GM12864 (cell line): ENCODE measurements around the gene YTHDF1.

Experiments
- DNase-seq: peaks from one replicate; pipeline ENCODE4 v3.0.0-alpha.2; 2011; ENCODE audit warnings: low read depth
- H3K4me3 ChIP-seq: 2 replicates; pipeline ENCODE4 v1.5.1; 2011; ENCODE audit warnings: mild to moderate bottlenecking, low read depth, low read length, control low read depth
- TF ChIP-seq, protein P1 (sequence below): IDR thresholded peaks from 2 replicates; pipeline ENCODE4 v1.5.1; 2011; ENCODE audit warnings: low read depth, mild to moderate bottlenecking, moderate library complexity, low read length, control low read depth, inconsistent platforms; ENCODE audit errors: missing control alignments

YTHDF1 gene

DNA sequence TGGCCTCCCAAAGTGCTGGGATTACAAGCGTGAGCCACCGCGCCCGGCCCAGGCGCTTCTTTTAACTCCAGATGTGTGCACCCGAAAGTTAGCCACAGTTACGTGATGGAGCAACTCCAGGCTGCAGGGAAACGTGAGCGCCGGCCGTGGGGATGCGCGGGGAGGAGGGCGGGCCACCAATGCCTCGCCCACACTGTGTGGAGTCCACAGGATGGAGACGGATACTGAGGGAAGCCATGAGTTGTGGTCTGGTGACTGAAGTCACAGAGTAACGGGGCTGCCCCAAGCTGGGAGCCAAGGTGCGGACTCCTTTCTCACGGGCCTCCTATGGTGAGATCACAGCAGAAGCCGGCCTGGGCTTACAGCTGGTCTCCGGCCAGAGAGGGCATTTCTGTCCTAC, 23.2 kb downstream of the YTHDF1 start:
- no peak for DNase-seq
- TF ChIP-seq, protein P1, sequence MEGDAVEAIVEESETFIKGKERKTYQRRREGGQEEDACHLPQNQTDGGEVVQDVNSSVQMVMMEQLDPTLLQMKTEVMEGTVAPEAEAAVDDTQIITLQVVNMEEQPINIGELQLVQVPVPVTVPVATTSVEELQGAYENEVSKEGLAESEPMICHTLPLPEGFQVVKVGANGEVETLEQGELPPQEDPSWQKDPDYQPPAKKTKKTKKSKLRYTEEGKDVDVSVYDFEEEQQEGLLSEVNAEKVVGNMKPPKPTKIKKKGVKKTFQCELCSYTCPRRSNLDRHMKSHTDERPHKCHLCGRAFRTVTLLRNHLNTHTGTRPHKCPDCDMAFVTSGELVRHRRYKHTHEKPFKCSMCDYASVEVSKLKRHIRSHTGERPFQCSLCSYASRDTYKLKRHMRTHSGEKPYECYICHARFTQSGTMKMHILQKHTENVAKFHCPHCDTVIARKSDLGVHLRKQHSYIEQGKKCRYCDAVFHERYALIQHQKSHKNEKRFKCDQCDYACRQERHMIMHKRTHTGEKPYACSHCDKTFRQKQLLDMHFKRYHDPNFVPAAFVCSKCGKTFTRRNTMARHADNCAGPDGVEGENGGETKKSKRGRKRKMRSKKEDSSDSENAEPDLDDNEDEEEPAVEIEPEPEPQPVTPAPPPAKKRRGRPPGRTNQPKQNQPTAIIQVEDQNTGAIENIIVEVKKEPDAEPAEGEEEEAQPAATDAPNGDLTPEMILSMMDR = no peak
- H3K4me3 ChIP-seq = no peak overlapping the region

DNA sequence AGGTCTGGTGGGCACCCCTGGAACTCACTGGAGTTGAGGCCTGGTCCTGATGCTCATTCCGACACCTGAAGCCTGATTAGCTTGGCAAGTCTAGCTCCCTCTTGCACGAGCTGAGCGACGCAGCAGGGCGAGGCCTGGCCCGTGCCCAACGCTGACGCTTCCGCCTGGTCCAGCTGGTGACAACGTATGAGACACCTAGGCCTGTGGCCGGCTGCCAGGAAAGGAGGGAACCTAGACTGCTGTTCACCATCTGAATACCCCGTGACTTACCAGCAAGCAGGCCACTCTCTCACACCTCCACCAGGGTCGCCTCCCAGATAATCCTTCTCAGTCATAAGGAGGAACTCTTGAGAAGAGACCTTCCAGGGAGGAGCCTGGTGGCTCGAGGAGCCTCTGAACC, 24.5 kb downstream of the YTHDF1 start:
- no peak overlapping the region for H3K4me3 ChIP-seq
- DNase-seq = no peak
- TF ChIP-seq, protein P1 = no peak

DNA sequence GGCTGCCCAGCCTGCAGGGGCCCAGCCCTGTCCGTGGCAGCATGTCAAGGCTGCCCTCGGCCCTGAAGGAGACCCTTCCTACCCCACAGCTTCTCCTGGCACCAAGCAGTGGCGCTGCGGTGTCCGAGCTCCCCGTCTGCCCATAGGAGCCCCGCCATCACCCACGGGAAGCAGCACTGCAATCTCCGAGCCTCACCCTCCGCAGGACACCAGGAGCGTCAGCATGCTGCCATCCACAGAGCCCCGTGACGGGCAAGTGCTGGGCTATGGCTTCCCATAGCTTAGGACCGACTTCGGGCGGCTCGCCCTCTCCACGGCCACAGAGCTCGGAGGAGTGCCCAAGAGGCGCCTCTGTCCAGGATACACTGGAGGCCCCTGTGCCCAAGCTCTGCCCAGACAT, 25.1 kb downstream of the YTHDF1 start:
- TF ChIP-seq, protein P1 = no peak
- no peak for DNase-seq
- H3K4me3 ChIP-seq = no peak overlapping the region

DNA sequence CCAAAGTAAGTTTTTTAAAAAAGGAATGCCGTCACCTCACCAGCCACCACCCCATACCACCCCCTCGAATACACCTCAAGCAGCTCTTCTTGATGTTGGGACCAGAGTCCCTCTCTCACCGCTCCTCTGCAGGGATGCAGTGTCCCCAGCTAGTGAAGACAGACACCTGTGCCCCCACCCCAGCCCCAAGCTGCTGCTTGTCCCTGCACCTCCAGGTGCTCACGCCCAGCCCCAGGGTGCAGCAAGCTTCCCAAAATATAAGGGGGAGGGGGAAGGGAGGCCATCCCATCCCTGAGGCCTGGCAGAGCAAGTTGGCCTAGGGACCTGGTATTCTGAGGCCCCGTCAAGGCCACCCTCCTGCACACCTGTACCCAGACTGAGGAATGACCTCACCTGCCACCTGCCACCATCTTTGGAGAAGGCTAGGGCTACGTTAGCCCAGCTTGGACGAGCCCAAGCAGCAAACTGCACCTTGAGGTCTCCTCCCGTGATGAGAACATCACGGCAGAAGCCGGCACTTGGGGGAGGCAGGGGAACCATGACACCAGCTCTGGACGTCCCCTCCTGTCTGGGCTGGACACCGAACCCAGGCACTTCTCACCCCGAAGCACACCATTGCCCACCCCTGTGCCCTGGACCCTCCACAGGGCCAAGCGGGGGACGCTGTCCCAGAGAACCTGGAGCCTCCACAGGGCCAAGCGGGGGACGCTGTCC, 25.9 kb downstream of the YTHDF1 start:
- TF ChIP-seq, protein P1 = no peak
- no peak for DNase-seq
- H3K4me3 ChIP-seq = no peak overlapping the region

DNA sequence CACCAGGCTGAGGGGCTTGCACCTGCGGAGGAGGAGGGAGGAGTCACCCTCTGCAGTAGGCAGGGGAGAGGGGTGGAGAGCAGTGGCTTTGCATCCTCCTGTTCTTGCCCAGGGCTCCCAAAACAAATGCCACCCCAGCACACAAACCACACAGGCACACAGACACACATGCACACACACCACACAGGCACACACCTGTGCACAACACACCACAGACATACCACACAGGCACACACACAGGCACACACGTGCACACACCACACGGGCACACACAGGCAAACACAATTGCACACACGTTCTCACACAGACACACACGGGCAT, 26.6 kb downstream of the YTHDF1 start:
- no peak overlapping the region for H3K4me3 ChIP-seq
- TF ChIP-seq, protein P1 = no peak
- DNase-seq = no peak

DNA sequence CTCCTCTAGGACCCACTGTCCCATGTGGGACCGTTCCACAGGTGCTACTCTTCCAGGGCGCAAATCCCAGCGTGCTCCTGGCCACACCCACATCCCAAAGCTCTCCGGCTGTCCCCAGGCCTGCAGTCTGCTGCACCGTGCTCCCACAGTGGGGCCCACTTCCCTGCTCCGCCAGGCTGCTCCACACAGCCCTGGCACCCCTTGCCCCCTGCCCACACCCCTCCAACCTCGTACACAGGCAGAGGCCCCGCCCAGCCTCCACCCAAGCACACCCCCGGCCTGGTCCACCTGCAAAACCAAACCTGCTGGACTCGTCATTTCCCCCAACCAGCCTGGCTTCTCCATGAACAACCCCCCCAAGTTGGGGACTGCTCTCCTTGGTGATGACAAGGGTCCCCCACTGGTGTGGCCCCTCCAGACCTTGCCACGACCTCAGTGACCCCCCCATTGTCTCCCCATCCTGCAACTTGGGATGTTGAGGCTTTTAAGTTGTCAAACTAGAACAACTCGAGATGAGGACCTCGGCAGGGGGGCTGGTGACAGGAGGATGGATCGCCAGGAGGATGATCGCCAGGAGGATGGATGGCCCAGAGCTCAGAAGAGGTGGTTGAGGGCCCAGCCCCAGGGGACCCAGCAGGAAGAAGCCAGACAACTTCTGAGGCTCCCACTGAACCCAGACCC, 27.1 kb downstream of the YTHDF1 start:
- DNase-seq = no peak
- no peak overlapping the region for H3K4me3 ChIP-seq
- TF ChIP-seq, protein P1 = no peak

DNA sequence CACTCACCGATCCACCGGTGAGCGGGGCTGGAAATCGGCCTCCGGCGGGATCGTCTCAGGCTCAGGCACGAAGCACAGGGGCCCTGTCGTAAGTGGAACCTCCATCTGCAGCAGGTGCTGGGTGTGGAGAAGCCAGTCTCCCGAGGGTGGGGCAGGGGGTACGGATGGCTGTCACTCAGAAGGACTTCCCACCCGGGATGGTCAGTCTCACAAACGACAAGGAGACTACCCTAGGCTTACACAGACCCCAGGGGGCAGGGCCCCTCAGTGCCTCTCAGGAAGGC, 27.8 kb downstream of the YTHDF1 start:
- no peak for DNase-seq
- H3K4me3 ChIP-seq = no peak overlapping the region
- TF ChIP-seq, protein P1 = no peak
